Measurements from ENCODE around the gene CHD8.

DNA sequence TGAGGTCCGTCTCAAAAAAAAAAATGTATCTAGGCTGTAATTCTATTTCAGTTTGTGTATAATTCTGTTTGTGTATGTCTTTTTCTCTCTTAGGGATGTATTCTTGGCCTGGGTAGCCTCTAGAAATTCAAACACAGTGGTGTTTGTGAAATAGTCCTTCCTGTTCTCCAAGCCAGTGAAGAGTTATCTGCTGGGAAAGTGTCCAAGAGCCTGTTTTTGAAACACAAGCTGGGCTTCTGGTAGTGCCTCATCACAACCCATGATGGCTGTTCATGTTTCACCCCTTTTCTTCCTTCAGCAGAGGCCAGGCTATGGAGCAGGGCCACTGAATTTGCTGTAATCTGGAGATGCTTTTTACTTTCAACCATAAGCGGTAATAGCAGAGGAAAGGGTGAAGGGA is 40.5 kb upstream of the CHD8 start:
- no peak for TF ChIP-seq POLR2A (IDR thresholded peaks at IDR 0.05; ENCODE audit: low read length)
- TF ChIP-seq GATA1 (IDR thresholded peaks at IDR 0.05; ENCODE audit: low read depth, low read length): no peak
